Cardiac muscle cell (in vitro differentiated cells and primary cell): ENCODE measurements around the gene OPRD1. TPM values are rescaled to one million over a fixed set of nuclear protein-coding genes. Genes with fewer than 3 reads are reported as not detected.
A peak's percentile ranks its signal among the peaks of the same experiment; 100 is the strongest.
"Not testable (repeated sequence)": the region's sequence is repeated elsewhere in the genome, so short reads cannot be mapped to it uniquely, and the experiment has no call there.

Source experiments
- DNase-seq, 2 donors: peaks; one replicate each; pipeline versions ENCODE4 v3.0.0 to v3.0.0-alpha.2; 2010 to 2017; ENCODE audit warnings: low read depth in 1 of 2, low spot score in 1 of 2
- H3K27ac ChIP-seq: fragments of 200-600 bp; sonication (generic); 2 replicates; pipeline ENCODE4 v1.5.1; 2016
- H3K27me3 ChIP-seq: fragments of 200-600 bp; sonication (generic); 2 replicates; pipeline ENCODE4 v1.6.0; 2016; ENCODE audit warnings: control low read depth
- H3K36me3 ChIP-seq: fragments of 200-600 bp; sonication (generic); 2 replicates; pipeline ENCODE4 v1.5.1; 2016; ENCODE audit warnings: control low read depth
- H3K4me1 ChIP-seq: fragments of 200-600 bp; sonication (generic); 2 replicates; pipeline ENCODE4 v1.8.1; 2017; ENCODE audit warnings: low read depth, mild to moderate bottlenecking, mixed run types
- H3K4me3 ChIP-seq: fragments of 200-600 bp; sonication (generic); 2 replicates; pipeline ENCODE4 v1.5.1; 2016; ENCODE audit warnings: mild to moderate bottlenecking
- H3K9me3 ChIP-seq: fragments of 200-600 bp; sonication (generic); 2 replicates; pipeline ENCODE4 v1.5.1; 2017; ENCODE audit warnings: low read depth, mild to moderate bottlenecking, control low read depth
- CTCF ChIP-seq: IDR thresholded peaks from 2 replicates; pipeline ENCODE4 v1.5.1; 2012; ENCODE audit warnings: low read depth, mild to moderate bottlenecking, low read length
- polyA plus RNA-seq: library from polyadenylated mRNA; unstranded; fragments of >200 nt; fragmentation: Nextera tagmentation; extraction: Ambion mirVana; gene quantifications from 2 replicates; pipeline ENCODE4 v1.2.1, GENCODE V29; 2016
- total RNA-seq: library from RNA; depleted of rRNA; stranded (reverse); fragments of >200 nt; gene quantifications from 2 replicates; pipeline ENCODE4 v1.2.3, GENCODE V29; 2016

Gene OPRD1
- 0.25 and 0.60 TPM in 2 replicates for total RNA-seq
- polyA plus RNA-seq, result 0.02 and 0.13 TPM in 2 replicates

GRCh38 chr1:28811766-28812668 lies at the start of gene OPRD1:
OPRD1 (plus strand) TSS chr1:28812170; CDS start chr1:28812384, 214 bp downstream.
- peak in 1 of 2 donors; percentile 52 for DNase-seq
- Histone ChIP-seq H3K27ac (no peak within 1 kb of the TSS), H3K9me3 (no peaks in the 10 kb centered on the region), H3K36me3 (no peaks in the 10 kb centered on the region), H3K27me3 (peaks cover 37% of the 10 kb centered on the region), H3K4me1 (peaks cover 6% of the 10 kb centered on the region), H3K4me3 (peak within 1 kb of the TSS; percentile 16)
- TF ChIP-seq CTCF, result no peak

GRCh38 chr1:28766532-28767183 lies 45.3 kb upstream of the OPRD1 start:
- Histone ChIP-seq H3K4me3 (no peak overlapping the region), H3K27me3 (no peaks in the 10 kb centered on the region), H3K36me3 (peaks cover 8% of the 10 kb centered on the region), H3K4me1 (no peaks in the 10 kb centered on the region), H3K27ac (no peak overlapping the region), H3K9me3 (no peaks in the 10 kb centered on the region)
- DNase-seq, result no peak
- no peak for TF ChIP-seq CTCF

GRCh38 chr1:28770601-28771165 lies 41.3 kb upstream of the OPRD1 start:
- H3K36me3 ChIP-seq, result peaks cover 11% of the 10 kb centered on the region

GRCh38 chr1:28771921-28772320 lies 40.0 kb upstream of the OPRD1 start:
- H3K9me3 ChIP-seq, H3K4me3 ChIP-seq: not testable (repeated sequence)
- peaks cover 11% of the 10 kb centered on the region for H3K36me3 ChIP-seq

More at GRCh38 chr1:28770601-28771165, 41.3 kb upstream of the OPRD1 start:
- Histone ChIP-seq H3K9me3 (no peaks in the 10 kb centered on the region), H3K27ac (no peak overlapping the region), H3K4me1 (no peaks in the 10 kb centered on the region), H3K4me3 (no peak overlapping the region), H3K27me3 (no peaks in the 10 kb centered on the region)
- no peak for DNase-seq
- no peak for TF ChIP-seq CTCF

GRCh38 chr1:28773105-28773504 lies 38.9 kb upstream of the OPRD1 start:
- no peak for DNase-seq
- no peak overlapping the region for H3K27ac ChIP-seq
- no peaks in the 10 kb centered on the region for H3K4me1 ChIP-seq
- H3K27me3 ChIP-seq, result no peaks in the 10 kb centered on the region
- H3K4me3 ChIP-seq, result no peak overlapping the region
- peaks cover 11% of the 10 kb centered on the region for H3K36me3 ChIP-seq
- H3K9me3 ChIP-seq, result no peaks in the 10 kb centered on the region
- no peak for TF ChIP-seq CTCF

More at GRCh38 chr1:28771921-28772320, 40.0 kb upstream of the OPRD1 start:
- not testable (repeated sequence) for H3K27me3 ChIP-seq, DNase-seq, H3K27ac ChIP-seq, H3K4me1 ChIP-seq
